GM06990 (cell line): ENCODE measurements around the gene RALGPS1.

Experiments used
- DNase-seq: peaks from one replicate; pipeline ENCODE4 v3.0.0-alpha.2; 2011; ENCODE audit not compliant: insufficient read length; ENCODE audit errors: extremely low read depth
- H3K27me3 ChIP-seq: replicated peaks from 2 replicates; pipeline ENCODE4 v1.6.0; 2011; ENCODE audit warnings: low read length; ENCODE audit not compliant: control insufficient read depth, insufficient read depth
- H3K36me3 ChIP-seq: 2 replicates; pipeline ENCODE4 v1.5.1; 2011; ENCODE audit warnings: low read length; ENCODE audit not compliant: control insufficient read depth, insufficient read depth
- H3K4me3 ChIP-seq: replicated peaks from 2 replicates; pipeline ENCODE4 v1.5.1; 2011; ENCODE audit warnings: low read depth, mild to moderate bottlenecking, control low read depth, low read length
- TF ChIP-seq, protein P1 (sequence below): IDR thresholded peaks from 2 replicates; pipeline ENCODE4 v1.5.1; 2011; ENCODE audit warnings: low read length, control low read depth, mild to moderate bottlenecking, inconsistent platforms; ENCODE audit not compliant: insufficient read depth, poor library complexity, severe bottlenecking

RALGPS1 gene

DNA sequence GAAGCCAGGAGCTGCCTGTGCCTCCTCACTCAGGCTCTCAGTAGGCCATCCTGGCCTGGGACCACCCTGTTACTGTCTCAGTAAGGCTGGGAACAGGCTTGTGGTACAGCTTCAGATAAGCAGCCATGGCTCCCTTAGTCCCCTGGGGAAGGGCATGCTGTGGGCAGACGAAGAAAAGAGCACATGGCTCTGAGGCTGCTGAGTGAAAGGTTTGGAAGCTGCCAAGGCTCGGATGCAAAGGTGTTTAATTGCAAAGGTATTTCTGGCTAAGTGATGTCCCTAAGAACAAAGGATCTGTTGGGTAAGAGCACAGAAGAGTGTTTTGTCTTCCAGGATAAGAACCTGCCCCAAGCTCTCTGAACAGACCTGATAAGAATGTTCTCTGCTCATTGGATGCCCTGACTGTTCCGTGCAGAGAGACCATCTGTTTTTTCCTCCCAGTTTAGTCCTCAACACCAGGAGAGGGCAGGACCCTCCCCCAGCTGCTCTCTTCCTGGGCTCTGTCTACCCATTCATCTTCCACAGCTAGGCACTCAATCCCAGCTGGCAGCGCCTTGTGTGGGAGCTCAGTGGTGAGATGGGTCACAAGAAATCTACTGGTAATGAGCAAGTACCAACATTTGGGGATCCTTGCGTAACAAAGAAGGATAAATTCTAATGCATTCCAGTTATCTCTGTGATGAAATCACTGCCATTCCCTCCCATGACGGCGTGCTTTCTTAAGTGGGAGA, 190.2 kb downstream of the RALGPS1 start:
- Histone ChIP-seq H3K27me3 (no peaks in the 10 kb centered on the region), H3K36me3 (no peaks in the 10 kb centered on the region), H3K4me3 (no peak overlapping the region)
- no peak for DNase-seq
- TF ChIP-seq, protein P1, sequence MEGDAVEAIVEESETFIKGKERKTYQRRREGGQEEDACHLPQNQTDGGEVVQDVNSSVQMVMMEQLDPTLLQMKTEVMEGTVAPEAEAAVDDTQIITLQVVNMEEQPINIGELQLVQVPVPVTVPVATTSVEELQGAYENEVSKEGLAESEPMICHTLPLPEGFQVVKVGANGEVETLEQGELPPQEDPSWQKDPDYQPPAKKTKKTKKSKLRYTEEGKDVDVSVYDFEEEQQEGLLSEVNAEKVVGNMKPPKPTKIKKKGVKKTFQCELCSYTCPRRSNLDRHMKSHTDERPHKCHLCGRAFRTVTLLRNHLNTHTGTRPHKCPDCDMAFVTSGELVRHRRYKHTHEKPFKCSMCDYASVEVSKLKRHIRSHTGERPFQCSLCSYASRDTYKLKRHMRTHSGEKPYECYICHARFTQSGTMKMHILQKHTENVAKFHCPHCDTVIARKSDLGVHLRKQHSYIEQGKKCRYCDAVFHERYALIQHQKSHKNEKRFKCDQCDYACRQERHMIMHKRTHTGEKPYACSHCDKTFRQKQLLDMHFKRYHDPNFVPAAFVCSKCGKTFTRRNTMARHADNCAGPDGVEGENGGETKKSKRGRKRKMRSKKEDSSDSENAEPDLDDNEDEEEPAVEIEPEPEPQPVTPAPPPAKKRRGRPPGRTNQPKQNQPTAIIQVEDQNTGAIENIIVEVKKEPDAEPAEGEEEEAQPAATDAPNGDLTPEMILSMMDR, result no peak

DNA sequence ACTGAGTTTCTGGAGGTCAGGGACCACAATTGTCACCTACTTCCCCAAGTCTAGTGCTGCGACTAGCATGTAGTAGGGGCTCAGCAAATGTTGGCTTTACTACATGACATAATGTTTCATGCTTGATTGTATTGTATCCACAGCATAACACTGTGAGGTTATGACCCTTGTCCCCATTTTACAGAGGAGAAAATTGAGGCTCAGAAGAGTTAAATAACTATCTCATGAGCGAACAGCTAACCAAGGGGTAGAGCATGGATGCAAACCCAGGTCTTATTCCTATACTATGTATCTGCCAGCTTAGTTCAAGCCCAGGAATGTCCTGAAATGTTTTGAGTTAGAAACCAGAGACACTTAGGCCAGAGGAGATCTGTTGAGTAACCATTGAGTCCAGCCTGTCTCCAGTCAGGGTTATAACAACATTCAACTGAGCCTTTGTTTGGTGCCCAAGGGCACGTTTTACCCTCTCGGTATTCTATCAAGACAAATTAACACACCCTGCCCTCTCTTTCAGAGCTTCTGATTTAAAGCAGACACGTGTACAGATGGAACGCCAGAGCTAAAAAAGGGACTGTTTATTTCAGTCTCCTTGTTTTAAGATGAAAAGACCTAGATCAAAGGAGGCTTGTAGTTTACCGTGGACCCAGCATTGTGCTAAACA, 191.4 kb downstream of the RALGPS1 start:
- no peak for DNase-seq
- Histone ChIP-seq H3K27me3 (no peaks in the 10 kb centered on the region), H3K36me3 (no peaks in the 10 kb centered on the region), H3K4me3 (no peak overlapping the region)
- TF ChIP-seq, protein P1, result no peak

DNA sequence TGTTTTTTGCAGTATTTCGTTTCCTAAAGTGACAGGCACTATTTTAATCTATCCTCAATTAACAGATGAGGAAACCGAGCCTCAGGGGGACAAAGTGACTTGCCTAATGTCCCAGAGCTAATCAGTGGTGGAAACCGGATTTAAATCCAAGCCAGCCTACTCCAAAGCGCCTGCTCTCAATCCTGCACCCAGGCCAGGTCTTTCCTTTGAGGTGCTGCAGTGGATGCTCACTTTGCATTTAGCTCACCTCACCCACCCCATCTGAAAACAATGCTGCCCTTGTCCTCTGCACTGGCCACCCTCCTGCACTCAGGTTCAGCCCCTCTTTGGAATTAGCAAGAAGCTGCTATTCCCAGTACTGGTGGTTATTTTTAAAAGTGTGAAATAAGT, 191.9 kb downstream of the RALGPS1 start:
- no peak for DNase-seq
- TF ChIP-seq, protein P1, result no peak
- Histone ChIP-seq H3K4me3 (no peak overlapping the region), H3K36me3 (no peaks in the 10 kb centered on the region), H3K27me3 (no peaks in the 10 kb centered on the region)

DNA sequence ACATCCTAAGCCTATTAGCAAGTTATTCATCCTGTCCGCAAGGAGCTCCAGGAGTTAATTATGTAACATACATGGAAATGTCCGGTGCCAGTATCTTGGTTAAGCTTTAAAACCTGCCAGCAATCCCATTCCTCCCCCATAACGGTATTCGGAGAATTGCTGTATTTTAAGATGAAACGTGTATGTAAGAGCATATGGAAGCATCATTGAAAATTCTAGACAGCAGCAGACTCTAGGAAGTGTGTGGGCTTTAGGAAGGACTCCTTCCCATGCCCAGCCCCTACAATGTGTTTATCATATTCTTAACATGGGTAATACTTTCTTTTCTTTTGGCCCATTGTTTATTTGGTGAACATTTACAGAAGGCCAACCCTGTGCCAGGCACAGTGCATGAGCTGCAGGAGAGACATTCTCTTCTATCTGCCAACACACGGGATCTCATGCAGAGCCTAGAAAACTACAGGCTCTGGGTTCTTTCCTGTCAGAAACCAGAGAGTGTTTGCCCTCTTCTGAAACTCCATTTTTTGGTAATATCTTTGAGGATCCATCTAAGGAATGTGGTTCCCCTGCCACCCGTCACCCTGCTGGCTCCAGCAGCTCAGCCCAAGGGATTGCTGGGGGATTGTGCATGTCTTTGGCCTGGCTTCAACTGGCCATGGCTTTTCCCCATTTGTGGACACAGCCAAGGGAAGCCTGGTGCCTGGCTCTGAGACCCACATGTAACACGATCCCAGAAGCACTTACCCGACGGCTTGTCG, 192.8 kb downstream of the RALGPS1 start:
- no peaks in the 10 kb centered on the region for H3K27me3 ChIP-seq
- TF ChIP-seq, protein P1, result no peak

DNA sequence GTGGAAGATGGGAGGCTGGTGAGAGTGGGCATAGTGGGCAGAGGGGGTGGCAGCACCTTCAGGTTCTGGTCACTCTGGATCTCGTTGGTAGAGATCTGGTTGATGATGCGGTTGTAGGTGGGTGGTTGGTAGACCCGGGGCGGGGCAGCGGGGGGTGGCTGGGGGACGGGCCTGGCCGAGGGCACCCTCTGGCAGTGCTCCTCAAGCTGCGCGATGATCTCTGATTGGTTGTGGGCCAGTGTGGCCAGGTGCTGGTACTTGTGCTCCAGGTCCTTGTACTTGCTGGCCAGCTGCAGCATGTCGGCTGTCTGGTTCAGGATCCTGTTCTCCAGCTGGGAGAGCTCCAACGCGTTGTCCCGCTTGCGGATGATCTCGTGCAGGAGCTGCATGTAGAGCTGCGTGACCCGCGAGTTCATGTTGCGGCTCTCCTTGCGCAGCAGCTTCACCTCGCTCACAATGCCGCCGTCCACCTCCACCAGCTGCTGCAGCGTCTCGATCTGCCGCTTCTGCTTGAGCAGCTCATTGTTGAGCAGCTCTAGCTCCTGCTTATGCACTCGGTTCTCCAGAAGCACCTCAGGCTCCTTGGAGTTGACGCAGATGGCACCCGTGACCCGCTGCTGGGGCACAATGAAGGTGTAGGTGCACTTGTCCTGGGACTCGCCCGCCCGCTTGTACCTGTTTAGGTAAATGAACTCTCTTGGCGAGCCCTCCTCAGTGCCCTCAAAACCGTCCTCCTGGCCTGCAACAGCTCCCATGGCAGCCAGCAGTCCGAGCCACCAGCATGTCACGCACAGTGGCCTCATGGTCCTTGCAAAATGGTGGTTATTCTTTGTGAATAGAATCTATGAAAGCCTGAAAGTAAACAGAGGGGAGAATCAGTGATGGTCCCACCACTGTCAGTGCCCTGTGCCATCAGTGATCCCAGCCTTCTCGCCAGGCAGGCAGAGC, 193.6 kb downstream of the RALGPS1 start:
- Histone ChIP-seq H3K36me3 (no peaks in the 10 kb centered on the region), H3K27me3 (no peaks in the 10 kb centered on the region), H3K4me3 (no peak overlapping the region)
- TF ChIP-seq, protein P1, result no peak
- DNase-seq, result no peak

More for the DNA sequence above, 192.8 kb downstream of the RALGPS1 start:
- DNase-seq, result no peak
- Histone ChIP-seq H3K36me3 (no peaks in the 10 kb centered on the region), H3K4me3 (no peak overlapping the region)
